OCI-LY7 (cell line): ENCODE results near the gene BLM.

Experiments used
- CTCF ChIP-seq: fragments of 200-600 bp; sonication (generic); conservative IDR thresholded peaks from 2 replicates; pipeline ENCODE4 v1.5.1; 2014; ENCODE audit warnings: mild to moderate bottlenecking, antibody characterized with exemption, low read length, moderate library complexity, mixed read lengths
- EZH2phosphoT487 ChIP-seq: fragments of 200-600 bp; sonication (generic); IDR thresholded peaks from 2 replicates; pipeline ENCODE4 v1.6.1; 2018; ENCODE audit warnings: low read depth, borderline replicate concordance, mild to moderate bottlenecking, mixed run types, antibody characterized with exemption, low read length, moderate library complexity, mixed read lengths

GRCh38 chr15:90807786-90808086 is 90.6 kb downstream of the BLM start:
- TF ChIP-seq CTCF (no peak), EZH2phosphoT487 (no peak)
